GM11168 (cell line): ENCODE results near the gene COL6A2.

Experiments
- in situ Hi-C: fragments of 300-500 bp; cut with MboI; formaldehyde crosslinking; loops from one replicate; pipeline ENCODE4 v1.12.0; 2022; ENCODE audit warnings: low sequenced_read_pairs; ENCODE audit not compliant: unreplicated experiment

COL6A2 gene

DNA sequence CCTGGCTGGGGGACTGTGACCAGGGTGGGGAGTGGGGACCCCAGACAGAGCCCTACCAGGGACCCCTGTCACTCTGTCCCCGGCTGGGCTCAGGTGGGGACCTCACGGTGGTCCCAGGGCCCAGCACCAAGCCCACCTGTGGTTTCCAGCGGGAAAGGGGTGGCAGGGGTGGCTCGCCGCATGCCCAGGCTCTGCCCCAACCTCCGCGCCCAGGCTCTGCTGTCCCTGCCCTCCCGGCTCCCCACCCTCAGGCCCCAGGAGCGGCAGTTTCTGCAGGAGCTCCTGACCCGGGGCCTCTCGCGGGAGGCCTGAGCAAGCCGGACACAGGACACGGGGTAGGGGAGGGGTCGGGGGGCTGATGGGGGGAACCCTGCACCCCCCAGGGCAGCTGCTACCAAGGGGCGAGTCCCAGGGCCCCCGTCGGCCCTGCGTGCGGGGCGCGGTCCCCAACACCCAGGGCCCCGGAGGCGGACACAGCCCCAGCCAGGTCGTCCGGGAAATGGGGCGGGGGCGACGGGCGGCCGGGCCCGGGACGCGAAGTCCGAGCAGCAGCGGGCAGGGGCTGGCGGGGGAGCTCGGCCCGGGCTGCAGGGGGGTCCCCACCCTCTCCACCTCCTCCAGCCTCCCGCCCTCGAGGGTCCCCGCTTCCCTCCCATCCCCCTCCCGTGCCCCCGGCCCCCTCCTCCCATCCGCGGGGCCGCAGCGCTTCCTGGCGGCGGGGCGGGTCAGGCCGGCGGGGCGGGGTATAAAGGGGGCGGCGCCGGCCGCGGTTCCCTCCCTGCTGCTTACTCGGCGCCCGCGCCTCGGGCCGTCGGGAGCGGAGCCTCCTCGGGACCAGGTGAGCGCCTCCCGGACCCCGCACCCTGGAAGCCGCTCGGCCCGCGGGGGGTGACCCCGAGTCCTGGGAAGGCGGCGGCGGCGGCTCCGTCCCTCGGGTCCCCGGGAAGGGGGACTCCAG, at the start of gene COL6A2:
COL6A2 (plus strand) TSS at position 777 of the 958 bp plus-strand sequence.
- in situ Hi-C loops = no loop called here

DNA sequence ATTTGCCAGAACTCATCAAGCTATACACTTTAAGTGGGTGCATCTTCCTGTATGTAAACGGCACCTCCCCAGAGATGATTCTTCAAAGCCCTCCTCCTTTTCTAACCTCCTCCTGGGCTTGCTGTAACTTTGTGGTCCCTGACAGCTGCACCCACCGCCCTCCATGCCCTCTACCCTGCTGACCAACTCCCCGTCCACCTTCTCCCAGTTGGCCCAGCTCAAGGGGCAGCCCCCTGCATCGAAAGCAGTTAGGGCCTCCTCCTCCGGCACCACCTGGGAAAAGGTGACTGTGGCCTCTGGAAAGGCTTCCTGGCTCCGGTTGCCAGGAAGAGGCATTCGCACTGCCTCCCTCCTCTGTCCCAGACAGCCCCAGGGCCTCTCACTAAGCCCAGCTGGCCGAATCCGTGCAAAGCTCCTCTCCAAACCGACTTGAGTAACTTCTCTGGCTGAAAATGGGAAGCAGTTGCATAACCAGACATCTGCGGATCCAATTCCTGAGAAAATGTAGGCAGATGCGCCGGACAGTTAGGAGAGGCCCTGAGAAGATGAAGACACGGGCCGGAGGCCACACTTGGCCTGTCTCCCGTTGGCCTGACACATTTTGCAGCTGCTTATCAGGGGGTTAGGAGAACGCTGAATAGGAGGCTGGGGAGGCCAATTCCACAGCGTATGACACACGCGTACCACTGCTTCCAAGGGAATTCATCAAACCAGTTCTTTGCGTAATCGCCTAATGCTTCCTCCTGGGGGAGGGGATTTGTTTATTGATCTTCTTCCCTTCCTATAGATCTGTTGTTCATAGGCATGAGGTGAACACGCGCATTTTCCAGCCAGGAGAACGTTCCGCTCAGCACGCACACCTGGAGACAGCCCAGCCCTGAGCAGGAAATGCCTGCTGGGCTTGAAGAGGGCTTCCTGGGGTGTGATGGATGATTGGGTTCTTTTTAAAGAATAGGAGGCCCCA, 48.7 kb upstream of the COL6A2 start:
- in situ Hi-C loops = no loop called here

DNA sequence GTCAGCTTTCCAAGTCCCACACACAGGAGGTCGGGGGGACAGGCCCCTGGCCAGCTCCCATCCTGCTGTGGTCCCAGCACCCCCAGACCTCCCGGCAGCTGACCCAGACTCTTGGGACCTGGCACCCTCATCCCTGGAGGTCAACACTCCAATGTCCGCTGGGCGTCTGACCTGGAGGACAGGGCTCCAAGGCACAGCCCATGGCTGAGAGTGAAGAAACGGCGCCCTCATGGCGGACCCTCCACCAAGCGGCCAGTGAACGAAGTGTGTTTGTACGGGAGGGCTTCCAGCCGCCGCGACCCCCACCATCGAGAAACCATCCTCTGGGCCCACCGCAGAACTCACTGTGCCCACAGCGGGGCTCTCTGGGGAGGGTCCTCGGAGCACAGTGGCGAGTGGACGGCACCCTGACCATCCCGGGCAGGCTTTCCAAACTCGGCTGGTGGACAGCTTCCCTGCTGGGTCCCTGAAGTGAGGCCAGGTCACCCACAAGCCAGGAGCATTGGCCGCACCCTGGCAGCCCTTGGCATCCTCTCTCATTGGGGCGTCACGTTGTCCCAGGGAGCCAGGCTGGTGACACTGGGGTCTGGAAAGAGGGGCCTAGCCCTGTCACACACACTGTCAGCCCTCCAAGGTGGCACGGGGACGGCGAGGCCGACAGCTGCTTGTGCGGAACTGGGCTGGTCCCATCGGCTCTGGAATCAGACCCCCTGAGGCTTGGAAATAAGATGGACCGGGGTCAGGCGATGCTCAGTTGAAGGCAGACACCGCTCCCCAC, 47.8 kb upstream of the COL6A2 start:
- in situ Hi-C loops = no loop called here

DNA sequence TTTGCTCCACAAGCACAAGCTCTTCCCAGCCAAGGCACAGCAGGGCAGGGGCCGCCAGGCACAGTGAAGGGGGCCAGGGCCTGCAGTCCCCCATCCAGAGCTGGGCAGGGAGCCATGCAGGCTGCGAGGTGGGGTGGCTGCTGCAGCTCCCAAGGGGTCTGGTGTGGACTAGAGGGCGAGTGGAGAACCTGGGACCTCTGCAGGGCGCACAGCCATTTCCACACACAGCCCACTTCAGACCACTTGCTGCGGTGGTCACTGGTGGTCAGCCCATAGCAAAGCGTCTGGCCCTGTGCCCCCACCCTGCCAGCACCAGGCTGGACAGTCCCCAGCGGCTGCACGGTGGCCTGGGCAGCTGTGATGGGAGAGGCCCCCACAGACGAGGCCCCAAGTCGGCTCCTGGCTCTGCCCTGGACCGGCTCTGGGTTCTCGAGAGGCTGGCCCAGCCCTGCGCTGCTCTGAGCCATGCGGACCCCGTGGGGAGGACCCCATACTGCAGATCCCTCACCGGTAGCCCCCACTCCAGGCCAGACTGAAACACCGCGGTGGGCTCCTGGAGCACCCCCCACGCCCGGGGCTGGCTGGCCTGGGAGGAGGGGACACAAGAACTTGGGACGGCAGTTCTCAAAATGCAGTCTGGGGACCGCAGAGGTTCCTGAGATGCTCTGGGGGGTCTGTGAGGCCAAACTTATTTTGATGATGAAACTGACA, 47.1 kb upstream of the COL6A2 start:
- in situ Hi-C loops = no loop called here

DNA sequence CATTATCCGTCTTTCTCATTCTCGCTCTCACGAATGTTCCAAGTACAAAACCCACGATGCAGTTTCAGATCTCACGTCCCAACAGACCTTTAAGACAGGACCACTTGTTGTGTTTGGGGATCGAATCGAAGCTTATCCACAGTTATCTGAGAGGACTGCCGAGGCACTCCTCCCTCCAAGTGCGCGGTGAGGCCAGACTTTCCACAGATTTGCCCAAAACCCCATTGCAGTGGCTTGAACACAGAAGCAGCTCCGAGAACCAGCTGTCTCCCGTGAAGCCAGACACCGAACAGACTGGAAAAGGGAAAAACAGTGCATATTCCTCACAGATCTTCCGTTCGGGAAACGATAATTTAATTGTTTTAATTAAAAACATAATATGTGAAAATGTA, 46.5 kb upstream of the COL6A2 start:
- in situ Hi-C loops = no loop called here

DNA sequence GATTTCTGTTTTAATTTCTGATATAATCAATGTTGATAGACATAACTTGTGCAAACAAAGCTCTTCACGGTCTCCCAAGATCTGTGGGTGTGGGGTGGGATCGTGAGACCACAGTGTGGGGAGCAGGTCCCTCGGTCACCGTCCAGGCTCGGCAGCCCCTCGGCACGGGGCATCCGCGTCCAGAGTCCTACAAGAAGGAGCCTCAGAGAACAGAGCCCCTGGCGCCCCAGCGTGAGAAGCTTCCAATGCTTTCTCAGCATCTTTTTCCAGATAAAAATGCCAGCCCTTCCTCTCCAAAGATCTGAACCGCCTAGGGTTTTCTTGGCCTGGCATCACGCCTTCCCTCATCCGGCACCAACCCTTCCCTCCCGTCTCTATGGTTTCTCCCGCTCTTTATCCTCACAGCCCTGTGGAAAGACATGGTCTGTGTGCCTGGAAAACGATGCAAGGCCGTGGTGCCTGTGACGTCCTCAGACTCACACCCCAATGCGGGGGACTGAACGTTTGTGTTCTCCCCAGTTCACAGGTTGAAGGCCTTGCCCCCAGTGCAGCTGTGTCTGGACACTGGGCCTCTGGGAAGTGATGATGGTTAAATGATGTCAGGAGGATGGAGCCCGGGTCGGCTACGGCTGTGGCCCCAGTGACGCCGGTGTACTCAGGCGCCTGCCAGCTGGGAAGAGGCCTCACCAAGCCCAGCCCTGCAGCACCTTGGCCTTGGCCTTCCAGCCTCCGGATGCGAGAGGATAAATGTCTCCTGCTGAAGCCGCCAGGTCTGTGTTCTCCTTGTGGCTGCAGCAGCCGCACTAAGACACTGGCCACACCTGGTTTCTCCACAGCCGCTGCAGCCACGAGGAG, 45.9 kb upstream of the COL6A2 start:
- in situ Hi-C loops = no loop called here

DNA sequence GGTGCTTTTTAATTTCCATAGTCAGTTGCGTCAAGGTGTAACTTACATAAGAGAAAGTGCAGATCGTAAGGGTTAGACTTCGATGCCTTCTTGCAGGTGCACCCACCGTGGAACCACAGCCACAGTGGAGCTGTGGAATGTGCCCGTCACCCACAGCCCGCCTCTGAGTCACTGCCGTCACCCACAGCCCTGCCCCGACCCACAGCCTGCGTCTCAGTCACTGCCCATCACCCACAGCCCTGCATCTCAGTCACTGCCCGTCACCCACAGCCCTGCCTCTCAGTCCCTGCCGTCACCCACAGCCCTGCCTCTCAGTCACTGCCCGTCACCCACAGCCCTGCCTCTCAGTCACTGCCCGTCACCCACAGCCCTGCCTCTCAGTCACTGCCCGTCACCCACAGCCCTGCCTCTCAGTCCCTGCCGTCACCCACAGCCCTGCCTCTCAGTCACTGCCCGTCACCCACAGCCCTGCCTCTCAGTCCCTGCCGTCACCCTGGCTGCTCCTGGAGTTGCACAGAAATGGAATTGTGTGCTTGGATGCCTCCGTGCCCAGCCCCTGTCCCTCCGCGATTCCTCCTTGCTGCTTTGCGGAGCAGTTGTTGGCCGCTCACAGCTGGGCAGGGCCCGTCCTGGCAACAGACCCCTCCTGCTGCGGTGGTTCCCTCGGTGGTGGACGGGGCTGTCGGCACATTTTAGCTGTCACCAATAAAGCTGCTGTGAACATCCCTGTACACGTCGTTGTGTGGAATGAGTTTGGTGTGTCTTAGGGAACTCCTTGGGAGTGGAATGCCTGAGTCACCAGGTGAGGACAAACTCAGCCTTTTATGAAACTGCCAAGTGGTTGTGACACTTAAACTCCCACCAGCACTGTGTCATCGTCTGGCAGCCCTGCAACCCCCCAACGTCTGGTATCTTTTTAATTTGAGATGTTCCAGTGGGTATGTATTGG, 44.9 kb upstream of the COL6A2 start:
- in situ Hi-C loops = no loop called here

DNA sequence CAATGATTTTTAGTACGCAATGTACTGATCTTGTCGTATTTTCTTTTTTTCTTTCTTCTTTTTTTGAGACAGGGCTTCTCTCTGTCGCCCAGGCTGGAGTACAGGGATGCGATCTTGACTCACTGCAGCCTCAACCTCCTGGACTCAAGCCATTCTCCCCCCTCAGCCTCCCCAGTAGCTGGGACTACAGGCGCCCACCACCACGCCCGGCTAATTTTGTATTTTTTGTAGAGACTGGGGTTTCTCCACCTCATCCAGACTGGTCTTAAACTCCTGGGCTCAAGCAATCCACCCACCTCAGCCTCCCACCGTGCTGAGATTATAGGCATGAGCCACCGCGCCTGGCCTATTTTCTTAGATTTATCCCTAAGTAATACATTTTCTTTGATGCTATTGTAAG, 43.9 kb upstream of the COL6A2 start:
- in situ Hi-C loops = no loop called here

DNA sequence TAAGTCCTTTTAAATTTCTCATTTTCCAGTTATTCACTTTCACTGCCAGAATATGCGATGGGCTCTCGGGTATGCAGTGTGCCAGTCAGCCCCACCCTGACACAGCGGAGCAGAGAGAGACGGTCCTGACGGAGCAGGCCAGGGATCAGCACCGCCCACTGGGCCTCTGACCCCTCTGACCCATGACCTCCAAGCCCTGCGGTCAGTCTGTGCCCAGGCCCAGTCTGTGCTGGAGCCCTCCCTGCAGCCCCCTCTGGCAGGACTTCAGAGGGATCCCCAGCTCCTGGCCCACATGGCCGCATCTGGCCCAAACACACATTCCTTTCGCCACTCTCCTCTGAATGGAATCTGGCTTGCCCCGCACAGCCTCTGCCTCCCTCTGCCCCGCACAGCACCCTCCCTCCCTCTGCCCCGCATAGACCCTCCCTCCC, 43.4 kb upstream of the COL6A2 start:
- in situ Hi-C loops = no loop called here

DNA sequence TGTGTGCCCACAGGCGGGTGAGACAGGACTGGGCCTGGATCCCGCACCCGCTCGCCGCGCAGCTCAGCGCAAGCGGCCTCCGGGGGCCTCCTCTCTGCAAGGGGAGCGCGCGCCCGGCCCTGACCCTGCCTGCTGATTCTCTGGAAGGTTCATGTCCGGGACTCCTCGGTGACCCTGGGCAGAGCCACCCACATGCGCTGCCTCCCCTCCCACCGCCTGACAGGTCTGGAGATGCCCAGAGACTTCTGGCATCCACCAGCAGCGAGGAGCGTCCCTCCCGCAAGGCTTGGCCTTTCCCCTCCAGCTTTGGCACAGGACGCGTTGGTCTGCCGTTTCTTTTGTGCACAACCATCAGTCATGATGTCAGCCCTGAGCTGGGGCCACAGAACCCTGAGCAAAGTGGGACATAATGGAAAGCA, 42.0 kb upstream of the COL6A2 start:
- in situ Hi-C loops = no loop called here

DNA sequence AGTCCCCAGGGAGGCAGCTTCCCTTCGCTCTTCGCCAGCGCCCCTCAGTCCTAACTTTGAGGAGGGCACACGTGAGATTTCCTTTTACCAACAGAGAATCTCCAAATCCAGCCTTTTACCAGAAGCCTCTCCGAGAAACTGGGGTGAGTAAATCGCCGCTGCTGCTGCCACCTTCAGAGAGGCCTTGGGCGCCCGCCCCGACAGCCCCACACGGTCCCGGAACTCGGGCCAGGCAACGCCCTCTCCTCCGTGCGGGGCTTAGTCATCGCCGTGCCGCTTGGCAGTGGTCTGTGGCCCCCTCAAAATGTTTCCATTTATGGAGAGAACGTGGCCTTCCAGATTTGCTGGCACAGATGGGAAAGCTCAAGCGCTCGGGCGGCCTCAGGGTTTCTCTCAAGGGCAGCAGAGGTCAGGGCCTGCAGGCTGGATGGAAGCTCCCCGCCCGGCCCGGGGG, 41.4 kb upstream of the COL6A2 start:
- in situ Hi-C loops = no loop called here

DNA sequence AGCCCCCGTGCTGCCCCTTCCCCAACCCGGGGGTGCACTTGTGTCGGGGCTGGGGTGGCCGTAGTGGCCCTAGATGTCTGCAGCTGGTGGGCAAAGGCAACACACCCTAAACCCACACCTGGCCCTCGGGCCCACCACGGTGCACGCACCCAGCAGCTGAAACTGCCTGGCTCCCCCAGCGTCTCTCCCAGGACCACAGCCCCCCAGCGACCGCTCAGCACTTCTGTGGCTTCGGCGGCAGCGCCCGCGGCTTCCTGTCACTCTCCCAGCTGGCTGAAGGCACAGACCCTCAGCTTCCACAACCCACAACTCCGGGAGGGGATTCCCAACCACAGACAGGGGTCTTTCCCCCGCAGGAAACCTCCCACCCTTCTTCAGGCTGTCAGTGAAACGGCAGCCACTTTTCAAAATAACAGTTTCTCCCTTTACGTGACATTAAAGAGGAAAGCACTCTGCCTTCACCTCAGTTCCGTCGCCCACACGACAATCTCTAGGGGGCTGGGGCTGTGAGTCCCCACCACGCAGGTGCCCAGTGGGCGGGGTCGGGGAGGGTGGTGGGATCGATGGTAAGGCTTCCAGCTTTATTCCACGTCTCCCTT, 40.7 kb upstream of the COL6A2 start:
- in situ Hi-C loops = no loop called here

DNA sequence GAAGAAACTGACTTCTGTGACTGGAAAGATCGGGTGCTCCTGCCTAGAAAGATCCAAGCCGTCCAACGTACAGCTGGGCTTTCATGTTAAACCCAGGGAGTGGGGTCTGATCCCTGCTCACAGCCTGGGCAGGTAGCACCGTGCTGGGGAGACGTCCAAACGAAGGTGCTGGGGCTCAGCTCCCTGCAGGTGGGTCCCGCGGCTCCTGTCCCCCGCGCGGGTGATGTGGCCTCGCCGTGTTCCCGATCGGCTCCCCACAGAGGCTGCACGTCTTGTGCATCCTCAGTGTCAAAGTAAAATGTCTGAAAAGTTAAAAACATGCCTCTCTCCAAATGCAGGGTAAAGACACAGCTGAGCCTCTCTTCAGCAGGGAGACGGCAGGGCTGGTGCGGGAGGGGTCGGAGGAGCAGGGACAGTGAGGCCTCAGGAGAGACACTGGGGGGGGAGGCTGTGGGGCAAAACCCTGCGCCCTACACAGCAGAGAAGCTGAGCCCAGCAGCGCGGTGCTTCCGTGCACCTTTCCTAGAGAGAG, 40.1 kb upstream of the COL6A2 start:
- in situ Hi-C loops = no loop called here

DNA sequence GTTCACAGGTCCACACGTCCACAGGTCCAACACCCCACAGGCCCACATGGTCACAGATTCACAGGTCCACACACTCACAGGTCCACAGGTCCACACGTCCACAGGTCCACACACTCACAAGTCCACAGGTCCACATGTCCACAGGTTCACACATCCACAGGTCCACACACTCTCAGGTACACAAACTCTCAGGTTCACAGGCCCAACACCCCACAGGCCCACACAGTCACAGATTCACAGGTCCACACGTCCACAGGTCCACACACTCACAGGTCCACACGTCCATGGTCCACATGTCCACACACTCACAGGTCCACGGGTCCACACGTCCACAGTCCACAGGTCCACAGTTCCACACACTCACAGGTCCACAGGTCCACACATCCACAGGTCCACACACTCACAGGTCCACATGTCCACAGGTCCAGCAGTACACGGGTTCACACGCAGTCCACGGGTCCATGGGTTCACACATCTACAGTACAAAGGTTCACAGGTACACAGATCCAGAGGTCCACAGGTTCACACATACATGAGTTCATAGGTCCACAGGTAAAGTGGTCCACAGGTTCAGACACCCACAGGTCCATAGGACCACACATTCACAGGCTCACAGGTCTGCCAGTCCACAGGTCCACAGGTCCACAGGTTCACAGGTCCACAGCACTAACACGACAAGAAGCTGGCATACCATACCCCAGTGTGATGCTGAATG, 39.3 kb upstream of the COL6A2 start:
- in situ Hi-C loops = no loop called here

DNA sequence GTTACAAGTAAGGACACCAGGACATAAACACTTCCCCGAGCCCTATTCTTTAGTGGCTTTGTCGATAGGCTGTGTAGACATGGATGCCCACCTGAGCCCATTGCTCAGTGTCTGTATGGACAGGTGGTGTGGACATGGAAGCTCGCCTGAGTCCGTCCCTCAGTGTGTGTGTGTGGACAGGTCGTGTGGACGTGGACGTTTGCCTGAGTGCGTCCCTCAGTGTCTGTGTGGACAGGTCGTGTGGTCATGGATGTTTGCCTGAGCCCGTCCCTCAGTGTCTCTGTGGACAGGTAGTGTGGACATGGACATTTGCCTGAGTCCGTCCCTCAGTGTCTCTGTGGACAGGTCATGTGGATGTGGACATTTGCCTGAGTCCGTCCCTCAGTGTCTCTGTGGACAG, 38.7 kb upstream of the COL6A2 start:
- in situ Hi-C loops = no loop called here
